ENCODE measurements around the gene MAGI1.
"Not testable (repeated sequence)": the region's sequence is repeated elsewhere in the genome, so short reads cannot be mapped to it uniquely, and the experiment has no call there.

MAGI1 gene

GRCh38 chr3:65647369-65647768 lies 391.3 kb downstream of the MAGI1 start:
- no peak for DNase-seq

- DNase-seq = no peak
Measured at GRCh38 chr3:65642883-65643282, 395.8 kb downstream of the MAGI1 start.

GRCh38 chr3:65641777-65642176 lies 396.9 kb downstream of the MAGI1 start:
- DNase-seq = no peak

GRCh38 chr3:65641045-65641444 lies 397.7 kb downstream of the MAGI1 start:
- DNase-seq = no peak

GRCh38 chr3:65639444-65639843 lies 399.3 kb downstream of the MAGI1 start:
- DNase-seq = no peak

GRCh38 chr3:65638301-65638700 lies 400.4 kb downstream of the MAGI1 start:
- DNase-seq = no peak

- no peak for DNase-seq
Measured at GRCh38 chr3:65636326-65636725, 402.4 kb downstream of the MAGI1 start.

- no peak for DNase-seq
Measured at GRCh38 chr3:65635657-65636056, 403.1 kb downstream of the MAGI1 start.

GRCh38 chr3:65633018-65633638 lies 405.6 kb downstream of the MAGI1 start:
- DNase-seq = no peak

- no peak for DNase-seq
Measured at GRCh38 chr3:65632414-65632813, 406.3 kb downstream of the MAGI1 start.

- no peak for DNase-seq
Measured at GRCh38 chr3:65628978-65629377, 409.7 kb downstream of the MAGI1 start.

- no peak for DNase-seq
Measured at GRCh38 chr3:65627062-65627461, 411.7 kb downstream of the MAGI1 start.

- no peak for DNase-seq
Measured at GRCh38 chr3:65625305-65625704, 413.4 kb downstream of the MAGI1 start.

GRCh38 chr3:65623362-65623761 lies 415.4 kb downstream of the MAGI1 start:
- DNase-seq = no peak

- no peak for DNase-seq
Measured at GRCh38 chr3:65619888-65620287, 418.8 kb downstream of the MAGI1 start.

- no peak for DNase-seq
Measured at GRCh38 chr3:65619451-65619881, 419.3 kb downstream of the MAGI1 start.

- no peak for DNase-seq
Measured at GRCh38 chr3:65618599-65618998, 420.1 kb downstream of the MAGI1 start.

- no peak for DNase-seq
Measured at GRCh38 chr3:65617787-65618186, 420.9 kb downstream of the MAGI1 start.

- no peak for DNase-seq
Measured at GRCh38 chr3:65617209-65617608, 421.5 kb downstream of the MAGI1 start.

- DNase-seq = no peak
Measured at GRCh38 chr3:65616563-65616962, 422.2 kb downstream of the MAGI1 start.

GRCh38 chr3:65615329-65615728 lies 423.4 kb downstream of the MAGI1 start:
- no peak for DNase-seq

GRCh38 chr3:65614585-65614984 lies 424.1 kb downstream of the MAGI1 start:
- no peak for DNase-seq

- DNase-seq = not testable (repeated sequence)
Measured at GRCh38 chr3:65607965-65608460, 430.7 kb downstream of the MAGI1 start.

- no peak for DNase-seq
Measured at GRCh38 chr3:65607101-65607500, 431.6 kb downstream of the MAGI1 start.

- no peak for DNase-seq
Measured at GRCh38 chr3:65605876-65606432, 432.8 kb downstream of the MAGI1 start.

Measured in NCI-H2029 treated with DMSO at 0.1 percent for 48 hours (cell line).